GM23338 (cell line): ENCODE results near the gene MLST8. TPM values are rescaled to one million over a fixed set of nuclear protein-coding genes. Genes with fewer than 3 reads are reported as not detected.
A peak's percentile ranks its signal among the peaks of the same experiment; 100 is the strongest.

Experiments used
- ATAC-seq: fragments of 200-7000 bp; cut with Tn5 transposase; 3 replicates; pipeline ENCODE4 v1.9.1; 2020
- DNase-seq: peaks from one replicate; pipeline ENCODE4 v3.0.0-alpha.2; 2015; ENCODE audit warnings: low spot score
- H2AFZ ChIP-seq: fragments of 200-600 bp; sonication (generic); 2 replicates; pipeline ENCODE4 v1.8.0; 2016; ENCODE audit warnings: antibody characterized with exemption, mild to moderate bottlenecking, moderate library complexity
- H3F3A ChIP-seq: fragments of 200-600 bp; sonication (generic); replicated peaks from 2 replicates; pipeline ENCODE4 v1.8.0; 2017; ENCODE audit warnings: antibody characterized with exemption, mixed run types, low read depth
- H3K27ac ChIP-seq: fragments of 200-600 bp; sonication (generic); 2 replicates; pipeline ENCODE4 v1.6.1; 2016; ENCODE audit warnings: low read depth
- H3K27me3 ChIP-seq: fragments of 200-600 bp; sonication (generic); 2 replicates; pipeline ENCODE4 v1.8.0; 2016; ENCODE audit warnings: mild to moderate bottlenecking, mixed run types, moderate library complexity; ENCODE audit not compliant: insufficient read depth
- H3K36me3 ChIP-seq: fragments of 200-600 bp; sonication (generic); 2 replicates; pipeline ENCODE4 v1.8.0; 2016; ENCODE audit warnings: mild to moderate bottlenecking; ENCODE audit not compliant: insufficient read depth
- H3K4me1 ChIP-seq: fragments of 200-600 bp; sonication (generic); 2 replicates; pipeline ENCODE4 v1.8.0; 2016; ENCODE audit warnings: mild to moderate bottlenecking, moderate library complexity; ENCODE audit not compliant: insufficient read depth
- H3K4me2 ChIP-seq: fragments of 200-600 bp; sonication (generic); 2 replicates; pipeline ENCODE4 v1.7.1; 2017; ENCODE audit warnings: mixed run types
- H3K4me3 ChIP-seq: fragments of 200-600 bp; sonication (generic); 2 replicates; pipeline ENCODE4 v1.6.1; 2016; ENCODE audit warnings: mixed run types
- H3K79me2 ChIP-seq: fragments of 200-600 bp; sonication (generic); replicated peaks from 2 replicates; pipeline ENCODE4 v1.8.0; 2017; ENCODE audit warnings: mild to moderate bottlenecking; ENCODE audit not compliant: insufficient read depth
- H3K9me2 ChIP-seq: fragments of 200-600 bp; sonication (generic); 2 replicates; pipeline ENCODE4 v1.8.0; 2017; ENCODE audit not compliant: insufficient read depth
- H4K20me1 ChIP-seq: fragments of 200-600 bp; sonication (generic); replicated peaks from 2 replicates; pipeline ENCODE4 v1.8.0; 2017; ENCODE audit warnings: mild to moderate bottlenecking; ENCODE audit not compliant: insufficient read depth
- H3K27ac Mint-ChIP-seq: 2 replicates; pipeline ENCODE4 v1.8.0; 2020; ENCODE audit warnings: inconsistent platforms, mild to moderate bottlenecking, moderate library complexity, mixed read lengths
- H3K27me3 Mint-ChIP-seq: 3 replicates; pipeline ENCODE4 v1.8.0; 2022; ENCODE audit warnings: low read depth, mild to moderate bottlenecking, moderate library complexity, mixed read lengths, inconsistent platforms; ENCODE audit not compliant: insufficient read depth, poor library complexity
- H3K36me3 Mint-ChIP-seq: 3 replicates; pipeline ENCODE4 v1.8.0; 2021; ENCODE audit warnings: low read depth, mild to moderate bottlenecking, inconsistent platforms, moderate library complexity, mixed read lengths
- H3K4me1 Mint-ChIP-seq: 3 replicates; pipeline ENCODE4 v1.8.0; 2020; ENCODE audit warnings: mild to moderate bottlenecking, inconsistent platforms, mixed read lengths
- H3K4me3 Mint-ChIP-seq: 3 replicates; pipeline ENCODE4 v1.8.0; 2021; ENCODE audit warnings: moderate library complexity, mild to moderate bottlenecking, inconsistent platforms, mixed read lengths
- H3K9me3 Mint-ChIP-seq: 3 replicates; pipeline ENCODE4 v1.8.0; 2020; ENCODE audit warnings: moderate library complexity, mild to moderate bottlenecking, inconsistent platforms, mixed read lengths
- CREB1 ChIP-seq: fragments of 250-450 bp; sonication (Bioruptor Pico); IDR thresholded peaks from 2 replicates; pipeline ENCODE4 v1.5.0; 2020; ENCODE audit warnings: low read depth, mild to moderate bottlenecking, moderate library complexity
- EZH2 ChIP-seq: fragments of 200-600 bp; sonication (generic); IDR thresholded peaks from one replicate; pipeline ENCODE4 v1.8.0; 2017; ENCODE audit warnings: antibody characterized with exemption, mild to moderate bottlenecking, low read depth; ENCODE audit not compliant: unreplicated experiment
- EZH2phosphoT487 ChIP-seq: fragments of 200-600 bp; sonication (generic); IDR thresholded peaks from one replicate; pipeline ENCODE4 v1.8.1; 2018; ENCODE audit warnings: antibody characterized with exemption; ENCODE audit not compliant: unreplicated experiment
- JUNB ChIP-seq: IDR thresholded peaks from one replicate; pipeline ENCODE4 v1.6.1; 2016; ENCODE audit warnings: antibody characterized with exemption; ENCODE audit not compliant: unreplicated experiment
- NANOG ChIP-seq: IDR thresholded peaks from 2 replicates; pipeline ENCODE4 v1.6.1; 2016; ENCODE audit warnings: antibody characterized with exemption, borderline replicate concordance
- STAT1 ChIP-seq: IDR thresholded peaks from one replicate; pipeline ENCODE4 v1.6.1; 2016; ENCODE audit warnings: antibody characterized with exemption; ENCODE audit not compliant: unreplicated experiment
- ZNF114 ChIP-seq: fragments of 250-450 bp; sonication (Bioruptor Pico); IDR thresholded peaks from 2 replicates; pipeline ENCODE4 v1.5.0; 2020; ENCODE audit warnings: mild to moderate bottlenecking, moderate library complexity
- ZNF331 ChIP-seq: fragments of 250-450 bp; sonication (Bioruptor Pico); IDR thresholded peaks from 2 replicates; pipeline ENCODE4 v1.5.0; 2020; ENCODE audit warnings: low read depth, mild to moderate bottlenecking, moderate library complexity
- polyA plus RNA-seq: library from polyadenylated mRNA; unstranded; fragments of >200 nt; fragmentation: Nextera tagmentation; extraction: Ambion mirVana; gene quantifications from 2 replicates; pipeline ENCODE4 v1.2.1, GENCODE V29; 2016
- total RNA-seq: library from RNA; depleted of rRNA; stranded (reverse); fragments of >200 nt; shearing (Covaris generic); gene quantifications from 2 replicates; pipeline ENCODE4 v1.2.3, GENCODE V29; 2014
- TF ChIP-seq, protein P1 (sequence below), 2 experiments: fragments of 200-600 bp in 1 of 2; sonication (generic) in 1 of 2; conservative IDR thresholded peaks; 2 replicates each; pipeline versions ENCODE4 v1.5.1 to v1.6.1; 2016 to 2017; ENCODE audit warnings: antibody characterized with exemption in 2 of 2, low read depth in 2 of 2, mild to moderate bottlenecking in 2 of 2, moderate library complexity in 1 of 2
- TF ChIP-seq, protein P2 (sequence below): IDR thresholded peaks from one replicate; pipeline ENCODE4 v1.6.1; 2018; ENCODE audit warnings: antibody characterized with exemption; ENCODE audit not compliant: unreplicated experiment
- TF ChIP-seq, protein P3 (sequence below): fragments of 250-450 bp; sonication (Bioruptor Pico); IDR thresholded peaks from 2 replicates; pipeline ENCODE4 v1.5.0; 2020; ENCODE audit warnings: mild to moderate bottlenecking, moderate library complexity

MLST8 gene
- total and polyA plus RNA-seq, 2 experiments from 2014 or later, result 58.8 to 138 TPM

DNA sequence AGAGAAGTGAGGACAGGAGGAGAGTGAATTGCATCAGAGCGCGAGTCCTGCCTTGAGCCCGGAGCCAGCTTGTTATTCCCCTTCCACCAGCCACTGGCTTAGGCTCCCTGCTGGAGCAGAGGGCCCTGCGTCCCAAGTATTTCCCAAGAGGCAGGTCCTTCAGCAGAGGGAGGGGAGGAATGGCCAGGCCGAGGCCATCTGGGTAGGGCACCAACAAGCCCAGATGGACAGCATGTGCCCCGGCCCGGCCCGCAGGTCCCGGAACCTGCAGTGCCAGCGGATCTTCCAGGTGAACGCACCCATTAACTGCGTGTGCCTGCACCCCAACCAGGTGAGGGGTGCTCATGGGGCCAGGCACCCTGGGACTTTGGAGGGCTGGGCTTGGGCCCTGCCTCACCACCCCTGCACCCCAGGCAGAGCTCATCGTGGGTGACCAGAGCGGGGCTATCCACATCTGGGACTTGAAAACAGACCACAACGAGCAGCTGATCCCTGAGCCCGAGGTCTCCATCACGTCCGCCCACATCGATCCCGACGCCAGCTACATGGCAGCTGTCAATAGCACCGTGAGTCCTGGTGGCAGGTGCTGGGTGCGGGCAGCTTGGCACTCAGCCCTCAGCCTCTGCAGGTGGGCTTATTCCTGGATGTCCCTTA is 1.7 kb downstream of the MLST8 start:
- Histone ChIP-seq H3K9me2 (no peaks in the 10 kb centered on the region), H3F3A (peaks cover 14% of the 10 kb centered on the region; the same call in 1 of the 2 replicates), H2AFZ (no peak overlapping the region), H3K4me1 (peaks cover 4% of the 10 kb centered on the region; the same call in 1 of the 2 replicates), H3K79me2 (no peaks in the 10 kb centered on the region), H3K27ac (no peak overlapping the region), H4K20me1 (no peaks in the 10 kb centered on the region; the same call in 1 of the 2 replicates), H3K27me3 (0 out of 2 replicates have a peak, but pooled peaks cover 4% of the 10 kb centered on the region), H3K4me2 (no peak overlapping the region; the same call in 1 of the 2 replicates), H3K4me3 (no peak overlapping the region), H3K36me3 (no peaks in the 10 kb centered on the region)
- no peak for DNase-seq
- TF ChIP-seq, protein P1, sequence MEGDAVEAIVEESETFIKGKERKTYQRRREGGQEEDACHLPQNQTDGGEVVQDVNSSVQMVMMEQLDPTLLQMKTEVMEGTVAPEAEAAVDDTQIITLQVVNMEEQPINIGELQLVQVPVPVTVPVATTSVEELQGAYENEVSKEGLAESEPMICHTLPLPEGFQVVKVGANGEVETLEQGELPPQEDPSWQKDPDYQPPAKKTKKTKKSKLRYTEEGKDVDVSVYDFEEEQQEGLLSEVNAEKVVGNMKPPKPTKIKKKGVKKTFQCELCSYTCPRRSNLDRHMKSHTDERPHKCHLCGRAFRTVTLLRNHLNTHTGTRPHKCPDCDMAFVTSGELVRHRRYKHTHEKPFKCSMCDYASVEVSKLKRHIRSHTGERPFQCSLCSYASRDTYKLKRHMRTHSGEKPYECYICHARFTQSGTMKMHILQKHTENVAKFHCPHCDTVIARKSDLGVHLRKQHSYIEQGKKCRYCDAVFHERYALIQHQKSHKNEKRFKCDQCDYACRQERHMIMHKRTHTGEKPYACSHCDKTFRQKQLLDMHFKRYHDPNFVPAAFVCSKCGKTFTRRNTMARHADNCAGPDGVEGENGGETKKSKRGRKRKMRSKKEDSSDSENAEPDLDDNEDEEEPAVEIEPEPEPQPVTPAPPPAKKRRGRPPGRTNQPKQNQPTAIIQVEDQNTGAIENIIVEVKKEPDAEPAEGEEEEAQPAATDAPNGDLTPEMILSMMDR (conservative IDR thresholded peaks at IDR 0.05; ENCODE audit: low read depth in 2 of 2), result no peak
- TF ChIP-seq ZNF331 (CRISPR knock-in tag) (no peak), CREB1 (CRISPR knock-in tag) (no peak), ZNF114 (CRISPR knock-in tag) (no peak), EZH2phosphoT487 (no peak), STAT1 (no peak), EZH2 (no peak), NANOG (no peak), JUNB (no peak)
- TF ChIP-seq, protein P2, sequence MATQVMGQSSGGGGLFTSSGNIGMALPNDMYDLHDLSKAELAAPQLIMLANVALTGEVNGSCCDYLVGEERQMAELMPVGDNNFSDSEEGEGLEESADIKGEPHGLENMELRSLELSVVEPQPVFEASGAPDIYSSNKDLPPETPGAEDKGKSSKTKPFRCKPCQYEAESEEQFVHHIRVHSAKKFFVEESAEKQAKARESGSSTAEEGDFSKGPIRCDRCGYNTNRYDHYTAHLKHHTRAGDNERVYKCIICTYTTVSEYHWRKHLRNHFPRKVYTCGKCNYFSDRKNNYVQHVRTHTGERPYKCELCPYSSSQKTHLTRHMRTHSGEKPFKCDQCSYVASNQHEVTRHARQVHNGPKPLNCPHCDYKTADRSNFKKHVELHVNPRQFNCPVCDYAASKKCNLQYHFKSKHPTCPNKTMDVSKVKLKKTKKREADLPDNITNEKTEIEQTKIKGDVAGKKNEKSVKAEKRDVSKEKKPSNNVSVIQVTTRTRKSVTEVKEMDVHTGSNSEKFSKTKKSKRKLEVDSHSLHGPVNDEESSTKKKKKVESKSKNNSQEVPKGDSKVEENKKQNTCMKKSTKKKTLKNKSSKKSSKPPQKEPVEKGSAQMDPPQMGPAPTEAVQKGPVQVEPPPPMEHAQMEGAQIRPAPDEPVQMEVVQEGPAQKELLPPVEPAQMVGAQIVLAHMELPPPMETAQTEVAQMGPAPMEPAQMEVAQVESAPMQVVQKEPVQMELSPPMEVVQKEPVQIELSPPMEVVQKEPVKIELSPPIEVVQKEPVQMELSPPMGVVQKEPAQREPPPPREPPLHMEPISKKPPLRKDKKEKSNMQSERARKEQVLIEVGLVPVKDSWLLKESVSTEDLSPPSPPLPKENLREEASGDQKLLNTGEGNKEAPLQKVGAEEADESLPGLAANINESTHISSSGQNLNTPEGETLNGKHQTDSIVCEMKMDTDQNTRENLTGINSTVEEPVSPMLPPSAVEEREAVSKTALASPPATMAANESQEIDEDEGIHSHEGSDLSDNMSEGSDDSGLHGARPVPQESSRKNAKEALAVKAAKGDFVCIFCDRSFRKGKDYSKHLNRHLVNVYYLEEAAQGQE, result no peak
- TF ChIP-seq, protein P3, sequence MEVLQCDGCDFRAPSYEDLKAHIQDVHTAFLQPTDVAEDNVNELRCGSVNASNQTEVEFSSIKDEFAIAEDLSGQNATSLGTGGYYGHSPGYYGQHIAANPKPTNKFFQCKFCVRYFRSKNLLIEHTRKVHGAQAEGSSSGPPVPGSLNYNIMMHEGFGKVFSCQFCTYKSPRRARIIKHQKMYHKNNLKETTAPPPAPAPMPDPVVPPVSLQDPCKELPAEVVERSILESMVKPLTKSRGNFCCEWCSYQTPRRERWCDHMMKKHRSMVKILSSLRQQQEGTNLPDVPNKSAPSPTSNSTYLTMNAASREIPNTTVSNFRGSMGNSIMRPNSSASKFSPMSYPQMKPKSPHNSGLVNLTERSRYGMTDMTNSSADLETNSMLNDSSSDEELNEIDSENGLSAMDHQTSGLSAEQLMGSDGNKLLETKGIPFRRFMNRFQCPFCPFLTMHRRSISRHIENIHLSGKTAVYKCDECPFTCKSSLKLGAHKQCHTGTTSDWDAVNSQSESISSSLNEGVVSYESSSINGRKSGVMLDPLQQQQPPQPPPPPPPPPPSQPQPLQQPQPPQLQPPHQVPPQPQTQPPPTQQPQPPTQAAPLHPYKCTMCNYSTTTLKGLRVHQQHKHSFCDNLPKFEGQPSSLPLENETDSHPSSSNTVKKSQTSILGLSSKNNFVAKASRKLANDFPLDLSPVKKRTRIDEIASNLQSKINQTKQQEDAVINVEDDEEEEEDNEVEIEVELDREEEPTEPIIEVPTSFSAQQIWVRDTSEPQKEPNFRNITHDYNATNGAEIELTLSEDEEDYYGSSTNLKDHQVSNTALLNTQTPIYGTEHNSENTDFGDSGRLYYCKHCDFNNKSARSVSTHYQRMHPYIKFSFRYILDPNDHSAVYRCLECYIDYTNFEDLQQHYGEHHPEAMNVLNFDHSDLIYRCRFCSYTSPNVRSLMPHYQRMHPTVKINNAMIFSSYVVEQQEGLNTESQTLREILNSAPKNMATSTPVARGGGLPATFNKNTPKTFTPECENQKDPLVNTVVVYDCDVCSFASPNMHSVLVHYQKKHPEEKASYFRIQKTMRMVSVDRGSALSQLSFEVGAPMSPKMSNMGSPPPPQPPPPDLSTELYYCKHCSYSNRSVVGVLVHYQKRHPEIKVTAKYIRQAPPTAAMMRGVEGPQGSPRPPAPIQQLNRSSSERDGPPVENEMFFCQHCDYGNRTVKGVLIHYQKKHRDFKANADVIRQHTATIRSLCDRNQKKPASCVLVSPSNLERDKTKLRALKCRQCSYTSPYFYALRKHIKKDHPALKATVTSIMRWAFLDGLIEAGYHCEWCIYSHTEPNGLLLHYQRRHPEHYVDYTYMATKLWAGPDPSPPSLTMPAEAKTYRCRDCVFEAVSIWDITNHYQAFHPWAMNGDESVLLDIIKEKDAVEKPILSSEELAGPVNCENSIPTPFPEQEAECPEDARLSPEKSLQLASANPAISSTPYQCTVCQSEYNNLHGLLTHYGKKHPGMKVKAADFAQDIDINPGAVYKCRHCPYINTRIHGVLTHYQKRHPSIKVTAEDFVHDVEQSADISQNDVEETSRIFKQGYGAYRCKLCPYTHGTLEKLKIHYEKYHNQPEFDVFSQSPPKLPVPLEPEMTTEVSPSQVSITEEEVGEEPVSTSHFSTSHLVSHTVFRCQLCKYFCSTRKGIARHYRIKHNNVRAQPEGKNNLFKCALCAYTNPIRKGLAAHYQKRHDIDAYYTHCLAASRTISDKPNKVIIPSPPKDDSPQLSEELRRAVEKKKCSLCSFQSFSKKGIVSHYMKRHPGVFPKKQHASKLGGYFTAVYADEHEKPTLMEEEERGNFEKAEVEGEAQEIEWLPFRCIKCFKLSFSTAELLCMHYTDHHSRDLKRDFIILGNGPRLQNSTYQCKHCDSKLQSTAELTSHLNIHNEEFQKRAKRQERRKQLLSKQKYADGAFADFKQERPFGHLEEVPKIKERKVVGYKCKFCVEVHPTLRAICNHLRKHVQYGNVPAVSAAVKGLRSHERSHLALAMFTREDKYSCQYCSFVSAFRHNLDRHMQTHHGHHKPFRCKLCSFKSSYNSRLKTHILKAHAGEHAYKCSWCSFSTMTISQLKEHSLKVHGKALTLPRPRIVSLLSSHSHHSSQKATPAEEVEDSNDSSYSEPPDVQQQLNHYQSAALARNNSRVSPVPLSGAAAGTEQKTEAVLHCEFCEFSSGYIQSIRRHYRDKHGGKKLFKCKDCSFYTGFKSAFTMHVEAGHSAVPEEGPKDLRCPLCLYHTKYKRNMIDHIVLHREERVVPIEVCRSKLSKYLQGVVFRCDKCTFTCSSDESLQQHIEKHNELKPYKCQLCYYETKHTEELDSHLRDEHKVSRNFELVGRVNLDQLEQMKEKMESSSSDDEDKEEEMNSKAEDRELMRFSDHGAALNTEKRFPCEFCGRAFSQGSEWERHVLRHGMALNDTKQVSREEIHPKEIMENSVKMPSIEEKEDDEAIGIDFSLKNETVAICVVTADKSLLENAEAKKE (CRISPR knock-in tag), result no peak
- Mint-ChIP-seq H3K4me1 (peaks cover 16% of the 10 kb centered on the region), H3K9me3 (no peaks in the 10 kb centered on the region), H3K27me3 (peaks cover 22% of the 10 kb centered on the region), H3K27ac (no peak overlapping the region), H3K36me3 (peaks cover 17% of the 10 kb centered on the region), H3K4me3 (peak overlapping the region; percentile 84)
- ATAC-seq, result no peak
